NT2/D1 (cell line): Measurements from ENCODE around the gene LZTFL1.

ENCODE experiments used
- DNase-seq: peaks from one replicate; pipeline ENCODE4 v3.0.0-alpha.2; 2011; ENCODE audit warnings: low read depth, low spot score
- H3K27me3 ChIP-seq: 2 replicates; pipeline ENCODE4 v1.6.0; 2011; ENCODE audit warnings: mild to moderate bottlenecking; ENCODE audit not compliant: insufficient read length, insufficient read depth
- H3K36me3 ChIP-seq: 2 replicates; pipeline ENCODE4 v1.6.1; 2011; ENCODE audit warnings: mild to moderate bottlenecking, low read length, mixed read lengths; ENCODE audit not compliant: insufficient read depth, insufficient read length
- H3K4me1 ChIP-seq: 2 replicates; pipeline ENCODE4 v1.5.1; 2011; ENCODE audit not compliant: insufficient read depth, insufficient read length
- H3K4me3 ChIP-seq: 2 replicates; pipeline ENCODE4 v1.5.1; 2011; ENCODE audit warnings: low read depth; ENCODE audit not compliant: insufficient read length
- H3K9ac ChIP-seq: 2 replicates; pipeline ENCODE4 v1.6.0; 2011; ENCODE audit warnings: low read depth; ENCODE audit not compliant: insufficient read length
- H3K9me3 ChIP-seq: 2 replicates; pipeline ENCODE4 v1.5.1; 2011; ENCODE audit warnings: mild to moderate bottlenecking, low read length; ENCODE audit not compliant: insufficient read depth
- SUZ12 ChIP-seq: IDR thresholded peaks from 2 replicates; pipeline ENCODE4 v1.6.1; 2011; ENCODE audit not compliant: insufficient read length, insufficient read depth; ENCODE audit errors: extremely low read depth
- YY1 ChIP-seq: IDR thresholded peaks from 2 replicates; pipeline ENCODE4 v1.6.1; 2011; ENCODE audit not compliant: insufficient read length, insufficient read depth
- ZNF274 ChIP-seq: IDR thresholded peaks from 2 replicates; pipeline ENCODE4 v1.6.1; 2011; ENCODE audit warnings: mild to moderate bottlenecking, low read depth, low read length

LZTFL1 gene

GRCh38 chr3:45841757-45842491, at the start of gene LZTFL1:
Gene LZTFL1, minus strand, starts transcription at chr3:45842119. Its CDS starts 128 bp downstream, at chr3:45841991.
- Histone ChIP-seq H3K36me3 (peaks cover 6% of the 10 kb centered on the region), H3K27me3 (peaks cover 25% of the 10 kb centered on the region), H3K9me3 (no peaks in the 10 kb centered on the region; the same call in 1 of the 2 replicates), H3K4me1 (no peaks in the 10 kb centered on the region), H3K9ac (peak within 1 kb of the TSS; percentile 73), H3K4me3 (peak within 1 kb of the TSS; percentile 90)
- TF ChIP-seq SUZ12: no peak
- no peak for TF ChIP-seq ZNF274
- no peak for TF ChIP-seq YY1
- peak; percentile 96 for DNase-seq

GRCh38 chr3:45890405-45890804, 48.5 kb upstream of the LZTFL1 start:
- Histone ChIP-seq H3K9me3 (no peaks in the 10 kb centered on the region), H3K36me3 (no peaks in the 10 kb centered on the region), H3K27me3 (no peaks in the 10 kb centered on the region), H3K9ac (no peak overlapping the region), H3K4me1 (peaks cover 9% of the 10 kb centered on the region), H3K4me3 (no peak overlapping the region)
- TF ChIP-seq YY1 (no peak), ZNF274 (no peak), SUZ12 (no peak)
- DNase-seq: no peak

- H3K36me3 ChIP-seq: no peaks in the 10 kb centered on the region
- no peaks in the 10 kb centered on the region for H3K9me3 ChIP-seq
- peaks cover 9% of the 10 kb centered on the region for H3K4me1 ChIP-seq
- H3K9ac ChIP-seq: no peak overlapping the region
- no peak for DNase-seq
- no peak overlapping the region for H3K4me3 ChIP-seq
- H3K27me3 ChIP-seq: peaks cover 3% of the 10 kb centered on the region
- TF ChIP-seq SUZ12 (no peak), YY1 (no peak), ZNF274 (no peak)
Measured at GRCh38 chr3:45889337-45889736, 47.4 kb upstream of the LZTFL1 start.

GRCh38 chr3:45887759-45888511, 46.0 kb upstream of the LZTFL1 start:
- H3K9me3 ChIP-seq: no peaks in the 10 kb centered on the region
- DNase-seq: no peak
- peaks cover 10% of the 10 kb centered on the region for H3K27me3 ChIP-seq
- no peak overlapping the region for H3K9ac ChIP-seq
- no peaks in the 10 kb centered on the region for H3K36me3 ChIP-seq
- TF ChIP-seq YY1: no peak
- no peak for TF ChIP-seq SUZ12
- no peak for TF ChIP-seq ZNF274
- peaks cover 9% of the 10 kb centered on the region for H3K4me1 ChIP-seq
- no peak overlapping the region for H3K4me3 ChIP-seq

- Histone ChIP-seq H3K9me3 (no peaks in the 10 kb centered on the region), H3K36me3 (no peaks in the 10 kb centered on the region), H3K4me1 (peaks cover 9% of the 10 kb centered on the region), H3K4me3 (no peak overlapping the region), H3K27me3 (peaks cover 10% of the 10 kb centered on the region), H3K9ac (no peak overlapping the region)
- TF ChIP-seq ZNF274 (no peak), SUZ12 (no peak), YY1 (no peak)
- no peak for DNase-seq
Measured at GRCh38 chr3:45887285-45887684, 45.4 kb upstream of the LZTFL1 start.

GRCh38 chr3:45885979-45886705, 44.2 kb upstream of the LZTFL1 start, which contains the start of gene CCR9:
Gene CCR9, plus strand, starts transcription at chr3:45886543. Its CDS starts 8,391 bp downstream, at chr3:45894934.
- Histone ChIP-seq H3K9ac (no peak within 1 kb of the TSS), H3K27me3 (peaks cover 10% of the 10 kb centered on the region), H3K4me1 (peaks cover 9% of the 10 kb centered on the region), H3K9me3 (no peaks in the 10 kb centered on the region), H3K4me3 (no peak within 1 kb of the TSS), H3K36me3 (no peaks in the 10 kb centered on the region)
- TF ChIP-seq YY1: no peak
- no peak for TF ChIP-seq ZNF274
- no peak for TF ChIP-seq SUZ12
- DNase-seq: no peak
